Activated naive CD4-positive, alpha-beta T cell treated with anti-CD3 and anti-CD28 coated beads, Interleukin-2, amount 10 ng/mL, durations not matched to agents 5 hours and 36 hours (primary cell): Measurements from ENCODE around the gene ZNF232. TPM values are rescaled to one million over a fixed set of nuclear protein-coding genes. Genes with fewer than 3 reads are reported as not detected.

Experiments
- total RNA-seq, 2 experiments: library from RNA; stranded (reverse); gene quantifications; one replicate each; pipeline ENCODE4 v1.2.3, GENCODE V29; 2021

ZNF232 gene
- 10 to 100 TPM in 1 of 2 experiments, 1 to 10 TPM in 1; 9.2 to 11.0 TPM for total RNA-seq

GRCh38 chr17:5111402-5112204, at the start of gene ZNF232:
ZNF232 (minus strand) TSS chr17:5111878; CDS start chr17:5111822, 56 bp downstream.

GRCh38 chr17:5115673-5116651, 4.3 kb upstream of the ZNF232 start, which contains the start of gene USP6:
USP6 (plus strand) TSS chr17:5116032; CDS start chr17:5130368, 14,336 bp downstream.

GRCh38 chr17:5078106-5079028, 33.3 kb downstream of the ZNF232 start, which contains the start of gene ZFP3:
ZFP3 (plus strand) TSS chr17:5078467; CDS start chr17:5091505, 13,038 bp downstream.

Other genes with a start within 250 kb of the ZNF232 start
- gene C17orf107, start 212.3 kb downstream of the ZNF232 start, total RNA-seq, result under 1 TPM; 0.48 to 0.68 TPM
- under 1 TPM in 1 of 2 experiments, not detected in 1; 0.23 TPM for gene CHRNE, start 208.8 kb downstream of the ZNF232 start, total RNA-seq
- not detected for gene GP1BA, start 179.6 kb downstream of the ZNF232 start, total RNA-seq
- 10 to 100 TPM; 62.3 to 64.3 TPM for gene SLC25A11, start 171.8 kb downstream of the ZNF232 start, total RNA-seq
- 100 to 1,000 TPM; 191 TPM for gene RNF167, start 171.6 kb downstream of the ZNF232 start, total RNA-seq
- gene PFN1, start 163.3 kb downstream of the ZNF232 start, total RNA-seq, result 1,000 to 10,000 TPM; 2,036 to 2,067 TPM
- gene ENO3, start 160.8 kb downstream of the ZNF232 start, total RNA-seq, result 10 to 100 TPM; 43.9 to 56.2 TPM
- 10 to 100 TPM; 50.5 to 56.4 TPM for gene SPAG7, start 144.1 kb downstream of the ZNF232 start, total RNA-seq
- 10 to 100 TPM; 54.4 to 58.6 TPM for gene CAMTA2, start 124.2 kb downstream of the ZNF232 start, total RNA-seq
- gene INCA1, start 114.4 kb downstream of the ZNF232 start, total RNA-seq, result under 1 TPM; 0.15 to 0.26 TPM
- gene KIF1C, start 113.9 kb downstream of the ZNF232 start, total RNA-seq, result 10 to 100 TPM; 35.2 to 36.6 TPM
- under 1 TPM; 0.51 to 0.58 TPM for gene SLC52A1, start 76.5 kb downstream of the ZNF232 start, total RNA-seq
- gene ZFP3, start 33.4 kb downstream of the ZNF232 start, total RNA-seq, result 1 to 10 TPM; 7.0 to 7.5 TPM
- under 1 TPM; 0.08 to 0.10 TPM for gene USP6, start 4.2 kb upstream of the ZNF232 start, total RNA-seq
- 10 to 100 TPM; 12.7 TPM for gene ZNF594, start 80.0 kb upstream of the ZNF232 start, total RNA-seq
- gene SCIMP, start 123.0 kb upstream of the ZNF232 start, total RNA-seq, result not detected
- 10 to 100 TPM; 42.1 to 42.7 TPM for gene RABEP1, start 170.4 kb upstream of the ZNF232 start, total RNA-seq